Endothelial cell of umbilical vein (primary cell): ENCODE results near the gene CAMK2D.

Source experiments
- CTCF ChIP-seq, 2 donors: IDR thresholded peaks; 1 replicate in 1 of 2; 2 replicates in 1 of 2; pipeline ENCODE4 v1.5.1; 2011; ENCODE audit warnings: low read length in 2 of 2, mild to moderate bottlenecking in 2 of 2, moderate library complexity in 2 of 2, control low read depth in 1 of 2, inconsistent platforms in 1 of 2, low read depth in 1 of 2; ENCODE audit not compliant: insufficient read depth in 1 of 2; ENCODE audit errors: extremely low read depth in 1 of 2
- EZH2 ChIP-seq: IDR thresholded peaks from 2 replicates; pipeline ENCODE4 v1.6.1; 2012; ENCODE audit warnings: borderline replicate concordance, low read depth, mild to moderate bottlenecking, moderate library complexity, low read length, inconsistent platforms; ENCODE audit not compliant: severe bottlenecking
- GATA2 ChIP-seq: IDR thresholded peaks from 2 replicates; pipeline ENCODE4 v1.7.0; 2011; ENCODE audit warnings: low read depth, mild to moderate bottlenecking, moderate library complexity, mixed read lengths, low read length; ENCODE audit not compliant: insufficient read length, insufficient read depth
- MYC ChIP-seq: IDR thresholded peaks from one replicate; pipeline ENCODE4 v1.6.1; 2011; ENCODE audit warnings: mild to moderate bottlenecking, low read depth, low read length
- POLR2A ChIP-seq: IDR thresholded peaks from 2 replicates; pipeline ENCODE4 v1.6.1; 2012; ENCODE audit warnings: low read depth, mild to moderate bottlenecking, control low read depth, low read length
- POLR2AphosphoS5 ChIP-seq: IDR thresholded peaks from 2 replicates; pipeline ENCODE4 v1.6.1; 2012; ENCODE audit warnings: low read depth, mild to moderate bottlenecking, control low read depth, low read length, moderate library complexity; ENCODE audit not compliant: insufficient read depth

DNA sequence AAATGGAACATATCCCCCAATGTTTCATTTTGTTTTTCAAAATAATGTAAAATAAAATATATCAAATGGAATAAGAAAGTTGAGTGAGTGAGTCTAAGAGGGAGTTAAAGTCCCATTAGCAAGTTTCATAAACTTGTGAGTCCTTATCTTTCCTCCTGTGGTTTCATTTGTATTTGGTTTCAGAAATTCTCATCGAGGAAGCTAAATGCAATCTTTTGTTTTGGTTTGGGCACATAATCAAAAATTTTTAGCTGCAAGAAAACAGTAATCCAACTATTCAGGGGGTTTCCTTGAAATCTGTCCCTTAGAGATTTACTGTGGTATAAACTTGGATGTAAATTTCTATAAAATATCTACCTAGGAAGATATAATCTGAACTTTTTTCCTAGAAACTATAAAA lies 124.2 kb downstream of the CAMK2D start:
- TF ChIP-seq CTCF (IDR thresholded peaks at IDR 0.05; ENCODE audit: extremely low read depth in 1 of 2, insufficient read depth in 1 of 2, low read depth in 1 of 2, low read length in 2 of 2) (no peak), POLR2A (no peak), MYC (no peak), POLR2AphosphoS5 (no peak), EZH2 (no peak), GATA2 (no peak)
